Ascending aorta (tissue), 2 donors: ENCODE measurements around the gene AXIN1. TPM values are rescaled to one million over a fixed set of nuclear protein-coding genes. Genes with fewer than 3 reads are reported as not detected.

Source experiments
- DNase-seq, 2 donors: peaks; one replicate each; pipeline ENCODE4 v3.0.0-alpha.2; 2019; ENCODE audit warnings: low spot score in 2 of 2
- H3K27ac ChIP-seq, 2 donors: fragments of 200-600 bp; sonication (generic); one replicate each; pipeline ENCODE4 v1.5.1; 2016 to 2017; ENCODE audit warnings: mild to moderate bottlenecking in 1 of 2
- H3K27me3 ChIP-seq: fragments of 200-600 bp; sonication (generic); one replicate; pipeline ENCODE4 v1.5.1; 2017
- H3K36me3 ChIP-seq, 2 donors: fragments of 200-600 bp; sonication (generic); one replicate each; pipeline ENCODE4 v1.5.1; 2016
- H3K4me1 ChIP-seq, 2 donors: fragments of 200-600 bp; sonication (generic); one replicate each; pipeline ENCODE4 v1.5.1; 2016 to 2017; ENCODE audit warnings: mild to moderate bottlenecking in 1 of 2
- H3K4me3 ChIP-seq, 2 donors: fragments of 200-600 bp; sonication (generic); one replicate each; pipeline ENCODE4 v1.5.1; 2016 to 2017; ENCODE audit warnings: mild to moderate bottlenecking in 1 of 2
- H3K9me3 ChIP-seq, 2 donors: fragments of 200-600 bp; sonication (generic); one replicate each; pipeline ENCODE4 v1.5.1; 2016
- CTCF ChIP-seq, 3 experiments: fragments of 200-600 bp in 2 of 3; fragments of 450-650 bp in 1 of 3; sonication (generic) in 2 of 3; IDR thresholded peaks; one replicate each; pipeline ENCODE4 v1.5.1; 2016 to 2019; ENCODE audit warnings: antibody characterized with exemption in 3 of 3, mild to moderate bottlenecking in 1 of 3, moderate library complexity in 1 of 3
- intact Hi-C: fragments of 100-400 bp; cut with DNase I; formaldehyde crosslinking; loops from one replicate; pipeline ENCODE4 v1.15.1; 2023
- total RNA-seq: library from RNA; depleted of rRNA; stranded (reverse); fragments of >200 nt; gene quantifications from one replicate; pipeline ENCODE4 v1.1.0, GENCODE V29; 2016

Gene AXIN1
- total RNA-seq, 1 donor from 2014 or later = 27.6 TPM

- H3K9me3 ChIP-seq = no peaks in the 10 kb centered on the region
- DNase-seq = no peak
- no peaks in the 10 kb centered on the region for H3K27me3 ChIP-seq
- peaks cover 8% of the 10 kb centered on the region in 2 donors for H3K36me3 ChIP-seq
- H3K4me3 ChIP-seq = no peak overlapping the region
- H3K4me1 ChIP-seq = no peaks in the 10 kb centered on the region
- intact Hi-C loops = no loop called here
- no peak for TF ChIP-seq CTCF (IDR thresholded peaks at IDR 0.05)
- H3K27ac ChIP-seq = no peak overlapping the region
These were observed 107.4 kb downstream of the AXIN1 start for GRCh38 chr16:245105-245504.

- DNase-seq = no peak
- H3K4me3 ChIP-seq = no peak overlapping the region
- H3K27me3 ChIP-seq = no peaks in the 10 kb centered on the region
- no peaks in the 10 kb centered on the region for H3K9me3 ChIP-seq
- no peaks in the 10 kb centered on the region for H3K4me1 ChIP-seq
- intact Hi-C loops = no loop called here
- H3K36me3 ChIP-seq = no peaks in the 10 kb centered on the region
- H3K27ac ChIP-seq = no peak overlapping the region
- no peak for TF ChIP-seq CTCF (IDR thresholded peaks at IDR 0.05)
These were observed 109.2 kb downstream of the AXIN1 start for GRCh38 chr16:243348-243747.

GRCh38 chr16:242281-242680 is 110.2 kb downstream of the AXIN1 start:
- Histone ChIP-seq H3K27me3 (no peaks in the 10 kb centered on the region), H3K9me3 (no peaks in the 10 kb centered on the region), H3K36me3 (no peaks in the 10 kb centered on the region), H3K4me3 (no peak overlapping the region), H3K27ac (no peak overlapping the region), H3K4me1 (no peaks in the 10 kb centered on the region)
- DNase-seq = no peak
- intact Hi-C loops = no loop called here
- TF ChIP-seq CTCF (IDR thresholded peaks at IDR 0.05) = no peak

GRCh38 chr16:240559-240958 is 112.0 kb downstream of the AXIN1 start:
- Histone ChIP-seq H3K4me1 (peaks cover 5 to 7% of the 10 kb centered on the region in 2 donors), H3K36me3 (no peaks in the 10 kb centered on the region), H3K27me3 (no peaks in the 10 kb centered on the region), H3K9me3 (no peaks in the 10 kb centered on the region), H3K27ac (no peak overlapping the region), H3K4me3 (no peak overlapping the region)
- intact Hi-C loops = no loop called here
- DNase-seq = no peak
- no peak for TF ChIP-seq CTCF (IDR thresholded peaks at IDR 0.05)

GRCh38 chr16:239948-240277 is 112.6 kb downstream of the AXIN1 start:
- no peak for TF ChIP-seq CTCF (IDR thresholded peaks at IDR 0.05)
- Histone ChIP-seq H3K9me3 (no peaks in the 10 kb centered on the region), H3K27me3 (no peaks in the 10 kb centered on the region), H3K4me3 (no peak overlapping the region), H3K4me1 (peaks cover 6 to 7% of the 10 kb centered on the region in 2 donors), H3K36me3 (no peaks in the 10 kb centered on the region), H3K27ac (no peak overlapping the region)
- intact Hi-C loops = no loop called here
- DNase-seq = no peak

Other genes starting within 250 kb of the AXIN1 start
- gene NPRL3, start 214.1 kb downstream of the AXIN1 start, total RNA-seq = 24.9 TPM
- gene HBZ, start 200.1 kb downstream of the AXIN1 start, total RNA-seq = not detected
- gene HBM, start 186.7 kb downstream of the AXIN1 start, total RNA-seq = not detected
- gene HBA2, start 179.8 kb downstream of the AXIN1 start, total RNA-seq = 4,439 TPM
- 585 TPM for gene HBA1, start 176.0 kb downstream of the AXIN1 start, total RNA-seq
- not detected for gene HBQ1, start 172.3 kb downstream of the AXIN1 start, total RNA-seq
- gene LUC7L, start 123.3 kb downstream of the AXIN1 start, total RNA-seq = 53.0 TPM
- gene FAM234A, start 117.9 kb downstream of the AXIN1 start, total RNA-seq = 67.7 TPM
- 32.6 TPM for gene RGS11, start 76.8 kb downstream of the AXIN1 start, total RNA-seq
- not detected for gene ARHGDIG, start 72.1 kb downstream of the AXIN1 start, total RNA-seq
- not detected for gene PDIA2, start 69.6 kb downstream of the AXIN1 start, total RNA-seq
- 47.8 TPM for gene MRPL28, start 17.8 kb upstream of the AXIN1 start, total RNA-seq
- 47.6 TPM for gene PGAP6, start 29.3 kb upstream of the AXIN1 start, total RNA-seq
- gene NME4, start 44.5 kb upstream of the AXIN1 start, total RNA-seq = 66.0 TPM
- 44.0 TPM for gene DECR2, start 49.2 kb upstream of the AXIN1 start, total RNA-seq
- 47.0 TPM for gene RAB11FIP3, start 72.9 kb upstream of the AXIN1 start, total RNA-seq
- 249 TPM for gene CAPN15, start 175.0 kb upstream of the AXIN1 start, total RNA-seq
- gene PRR35, start 207.7 kb upstream of the AXIN1 start, total RNA-seq = not detected
- gene NHLRC4, start 214.3 kb upstream of the AXIN1 start, total RNA-seq = not detected
- gene PIGQ, start 217.2 kb upstream of the AXIN1 start, total RNA-seq = 70.2 TPM
- 29.8 TPM for gene RAB40C, start 237.3 kb upstream of the AXIN1 start, total RNA-seq